ENCODE results near the gene FAM210B.
"Not testable (repeated sequence)": the region's sequence is repeated elsewhere in the genome, so short reads cannot be mapped to it uniquely, and the experiment has no call there.

Gene FAM210B

DNA sequence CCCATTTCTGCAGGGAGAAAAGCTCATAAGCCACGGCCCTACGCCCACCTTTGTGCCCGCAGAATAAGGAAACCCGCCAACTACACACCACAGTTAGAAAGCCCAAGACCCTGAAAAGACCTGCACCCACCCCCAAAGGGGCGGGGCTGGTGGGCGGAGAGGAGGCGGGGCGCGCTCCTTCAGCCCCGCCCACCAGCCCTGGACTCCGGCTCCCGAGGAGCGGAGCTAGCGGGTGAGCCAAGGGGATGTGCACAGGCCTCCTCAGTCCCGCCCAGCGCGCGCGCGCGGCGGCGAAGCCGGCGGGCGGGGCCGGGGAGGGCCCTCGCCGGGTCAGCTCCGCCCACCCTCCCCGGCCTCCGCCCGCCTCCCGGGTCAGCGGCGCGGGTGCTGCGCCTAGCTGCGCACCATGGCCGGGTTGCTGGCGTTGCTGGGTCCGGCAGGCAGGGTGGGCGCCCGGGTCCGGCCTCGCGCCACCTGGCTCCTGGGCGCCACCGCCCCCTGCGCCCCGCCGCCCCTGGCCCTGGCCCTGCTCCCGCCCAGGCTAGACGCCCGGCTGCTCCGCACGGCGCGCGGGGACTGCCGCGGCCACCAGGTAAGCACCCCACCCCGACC lies at the start of gene FAM210B:
Gene FAM210B (plus strand): TSS at position 375 of the 612 bp plus-strand sequence. CDS start 32 bp downstream, at position 407.
- DNase-seq: peak; percentile 94

DNA sequence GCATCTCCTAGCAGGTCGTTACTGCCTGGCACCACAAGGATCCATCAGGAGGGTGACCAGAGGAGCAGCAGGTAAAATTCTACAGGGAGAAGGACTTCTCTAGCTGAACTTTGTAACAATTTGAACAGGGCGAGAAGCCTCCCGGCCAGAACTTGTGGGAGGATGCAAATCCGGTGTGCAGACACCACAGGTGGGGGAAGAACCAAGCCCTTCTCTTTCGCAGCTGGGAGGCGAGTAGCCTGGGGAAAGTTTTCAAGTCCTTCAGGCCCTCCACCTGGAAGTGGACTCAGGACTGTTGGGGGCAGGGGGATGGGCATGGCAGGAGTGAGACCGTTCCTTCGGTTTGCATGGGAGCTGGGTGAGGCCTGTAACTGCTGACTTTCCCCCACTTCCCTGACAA lies 42.7 kb upstream of the FAM210B start:
- no peak for DNase-seq

- DNase-seq: no peak
These were observed 42.3 kb upstream of the FAM210B start for GRCh38 chr20:56316483-56316882.

- DNase-seq: no peak
These were observed 36.1 kb upstream of the FAM210B start for GRCh38 chr20:56322681-56323080.

- no peak for DNase-seq
These were observed 35.6 kb upstream of the FAM210B start for GRCh38 chr20:56323206-56323605.

DNA sequence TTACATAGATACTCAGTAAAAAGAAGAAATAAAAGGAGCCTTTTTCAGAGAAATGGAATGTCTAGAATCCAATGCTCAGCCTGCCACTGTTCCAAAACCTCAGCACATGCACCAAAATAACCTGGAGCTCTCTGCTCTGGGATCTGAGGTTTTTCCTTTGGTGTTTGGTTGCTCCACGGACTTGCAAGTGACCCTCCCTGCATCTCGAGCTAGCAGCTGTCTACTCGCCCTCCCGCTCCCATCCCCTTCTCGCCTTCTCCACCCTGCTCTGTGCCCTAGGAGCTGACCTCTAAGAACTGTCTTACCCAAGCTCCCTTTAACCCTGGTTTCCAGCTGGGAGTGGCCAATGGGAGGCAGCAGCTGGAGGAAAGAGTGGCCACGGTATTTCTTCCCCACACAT lies 35.1 kb upstream of the FAM210B start:
- DNase-seq: no peak

DNA sequence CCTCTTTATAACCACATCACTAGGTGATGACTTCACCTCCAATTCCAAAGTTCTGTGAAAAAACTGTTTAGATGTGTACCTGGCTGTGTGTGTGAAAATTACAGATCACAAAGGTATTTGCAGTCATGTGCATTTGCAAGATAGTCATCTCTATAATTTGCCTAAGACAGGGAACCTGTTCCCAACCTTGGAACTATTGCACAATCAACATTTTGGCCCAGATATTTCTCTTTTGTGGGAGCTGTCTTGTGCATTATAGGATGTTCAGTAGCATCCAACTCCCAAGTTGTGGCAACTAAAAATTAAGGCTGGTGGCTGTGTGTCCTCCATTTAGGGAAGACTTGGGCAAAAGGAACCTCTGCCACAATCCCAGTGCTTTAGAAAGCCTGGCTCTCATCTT lies 34.0 kb upstream of the FAM210B start:
- no peak for DNase-seq

DNA sequence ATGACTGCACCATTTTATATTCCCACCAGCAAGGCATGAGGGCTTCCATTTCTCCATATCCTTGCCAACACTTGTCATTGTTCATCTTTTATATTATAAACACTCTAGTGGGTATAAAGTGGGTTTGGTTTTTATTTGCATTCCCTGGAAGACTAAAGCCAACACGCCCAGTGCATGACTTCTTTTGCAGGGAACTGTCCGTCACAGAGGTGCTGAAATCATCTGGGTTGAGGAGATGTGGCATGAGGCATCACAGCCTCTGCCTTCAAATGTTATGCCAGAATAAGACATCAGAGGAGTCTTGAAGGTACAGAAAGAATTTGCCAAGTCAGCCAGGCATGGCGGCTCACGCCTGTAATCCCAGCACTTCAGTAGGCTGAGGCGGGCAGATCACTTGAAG lies 29.9 kb upstream of the FAM210B start:
- DNase-seq: no peak

DNA sequence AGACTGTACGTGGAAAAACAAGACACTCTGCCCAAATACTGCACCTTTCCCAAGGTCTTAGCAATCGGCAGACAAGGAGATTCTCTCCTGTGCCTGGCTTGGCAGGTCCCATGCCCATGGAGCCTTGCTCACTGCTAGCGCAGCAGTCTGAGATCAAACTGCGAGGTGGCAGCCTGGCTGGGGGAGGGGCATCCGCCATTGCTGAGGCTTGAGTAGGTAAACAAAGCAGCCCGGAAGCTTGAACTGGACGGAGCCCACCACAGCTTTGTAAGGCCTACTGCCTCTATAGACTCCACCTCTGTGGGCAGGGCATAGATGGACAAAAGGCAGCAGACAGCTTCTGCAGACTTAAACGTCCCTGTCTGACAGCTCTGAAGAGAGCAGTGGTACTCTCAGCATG lies 22.1 kb upstream of the FAM210B start:
- DNase-seq: not testable (repeated sequence)

DNA sequence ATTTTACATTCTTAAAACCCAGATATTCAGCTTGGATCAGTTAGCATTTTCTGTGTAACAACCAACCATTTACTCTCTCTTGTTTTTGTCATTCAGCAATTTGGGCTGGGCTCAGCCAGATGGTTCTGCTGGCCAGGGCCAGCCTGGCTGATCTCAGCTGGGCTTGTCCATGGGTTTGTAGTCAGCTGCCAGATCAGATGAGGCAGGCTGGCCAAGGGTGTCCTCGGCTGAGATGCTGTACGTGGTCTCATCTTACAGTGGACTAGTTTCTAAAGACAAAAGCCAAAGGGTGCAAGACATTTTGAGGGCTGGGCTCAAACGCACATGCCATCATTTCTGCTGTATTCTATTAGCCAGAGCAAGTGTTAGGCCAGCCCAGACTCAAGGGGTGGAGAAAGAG lies 16.0 kb upstream of the FAM210B start:
- DNase-seq: no peak

DNA sequence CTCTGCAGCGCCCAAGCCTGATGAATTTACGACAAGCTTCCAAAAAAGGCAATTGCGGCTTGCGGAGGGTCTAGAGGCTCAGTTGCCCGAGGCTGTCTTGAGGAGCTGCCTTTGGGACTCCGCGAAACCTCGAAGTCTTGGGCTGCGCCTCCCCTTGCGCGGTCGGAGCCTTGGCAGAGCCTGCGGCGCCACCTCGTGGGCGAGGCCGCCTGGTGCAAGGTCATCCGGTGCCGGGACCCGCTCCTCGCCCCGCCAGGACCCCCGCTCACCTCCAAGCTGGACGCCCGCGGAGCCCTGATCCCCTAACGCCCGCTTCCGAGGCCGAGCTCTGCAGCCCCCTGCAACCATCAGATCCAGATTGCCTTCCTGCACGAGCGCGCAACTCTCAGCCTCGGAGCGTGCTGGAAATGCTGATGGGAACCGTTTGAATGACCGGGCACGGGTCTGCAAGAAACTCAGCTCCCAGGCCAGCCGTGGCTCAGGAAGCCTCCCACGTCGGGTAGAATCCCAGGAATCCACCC lies 14.9 kb upstream of the FAM210B start:
- DNase-seq: peak; percentile 24

- no peak for DNase-seq
These were observed 12.9 kb upstream of the FAM210B start for GRCh38 chr20:56345911-56346310.

DNA sequence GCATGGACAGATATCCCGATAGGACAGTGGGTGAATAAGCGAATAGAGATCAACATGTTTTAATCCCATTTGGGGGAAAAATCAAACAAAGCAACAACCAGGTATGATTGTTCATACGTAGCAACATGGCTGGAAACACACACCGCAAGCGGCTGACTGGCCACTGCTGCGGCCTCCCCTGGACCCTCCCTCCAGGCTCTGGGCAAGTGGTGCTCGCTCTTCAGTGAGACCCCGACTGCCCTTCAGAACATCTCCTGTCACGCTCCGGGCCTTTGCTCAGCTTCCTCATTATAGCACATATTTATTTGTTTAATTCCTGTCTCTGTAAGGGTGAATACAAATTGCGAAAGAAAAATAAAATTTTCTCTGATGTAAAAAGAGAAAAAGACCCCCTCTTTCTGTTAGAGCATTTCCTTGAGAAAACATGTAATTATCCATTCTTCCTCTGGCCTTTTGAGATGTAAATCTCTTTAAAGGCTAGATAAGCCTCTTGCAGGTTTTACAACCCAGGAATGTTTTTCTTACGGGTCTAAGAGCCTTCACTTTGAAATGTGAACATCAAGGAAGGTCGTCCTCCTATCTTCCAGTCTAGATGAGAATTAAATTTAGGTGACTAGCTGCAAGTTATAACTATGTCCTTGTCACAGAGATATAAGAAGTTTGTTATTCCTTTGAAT lies 11.0 kb upstream of the FAM210B start:
- DNase-seq: no peak

DNA sequence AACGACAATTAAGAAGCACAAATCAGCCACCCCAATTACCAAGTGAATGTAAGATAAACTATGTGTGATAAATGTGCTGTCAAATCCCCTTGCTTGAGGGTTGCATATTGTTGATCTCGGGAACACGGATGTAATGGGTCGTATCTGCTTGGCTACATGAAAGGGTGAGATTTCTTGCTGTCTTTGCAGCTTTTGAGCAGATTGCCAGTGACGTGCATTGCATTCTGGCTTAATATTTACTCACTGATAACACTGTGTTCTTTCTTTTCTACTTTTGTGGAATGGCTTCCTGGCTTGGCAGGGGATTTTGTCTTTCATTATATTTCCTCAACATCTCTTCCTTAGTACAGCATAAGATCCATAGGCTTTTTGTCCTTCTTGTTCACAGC lies 10.5 kb upstream of the FAM210B start:
- peak; percentile 12 for DNase-seq

DNA sequence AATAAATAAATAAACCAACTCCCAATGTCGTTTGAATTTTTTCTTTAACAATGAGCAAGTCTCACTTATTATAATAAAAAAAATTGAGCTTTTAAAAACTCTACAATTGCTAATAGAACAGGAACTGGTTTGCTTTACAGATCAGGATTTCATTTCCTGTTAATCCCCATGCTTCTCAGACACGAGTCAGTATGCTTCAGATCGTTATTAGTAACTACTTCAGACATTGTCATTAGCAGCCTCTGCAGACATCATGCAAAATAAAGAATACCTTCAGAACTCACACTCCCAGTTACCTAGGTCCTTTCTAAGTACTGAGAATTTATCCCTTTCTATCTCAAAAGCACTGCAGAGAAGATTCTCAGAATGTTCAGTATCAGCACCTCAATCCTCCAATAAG lies 10.0 kb upstream of the FAM210B start:
- no peak for DNase-seq

DNA sequence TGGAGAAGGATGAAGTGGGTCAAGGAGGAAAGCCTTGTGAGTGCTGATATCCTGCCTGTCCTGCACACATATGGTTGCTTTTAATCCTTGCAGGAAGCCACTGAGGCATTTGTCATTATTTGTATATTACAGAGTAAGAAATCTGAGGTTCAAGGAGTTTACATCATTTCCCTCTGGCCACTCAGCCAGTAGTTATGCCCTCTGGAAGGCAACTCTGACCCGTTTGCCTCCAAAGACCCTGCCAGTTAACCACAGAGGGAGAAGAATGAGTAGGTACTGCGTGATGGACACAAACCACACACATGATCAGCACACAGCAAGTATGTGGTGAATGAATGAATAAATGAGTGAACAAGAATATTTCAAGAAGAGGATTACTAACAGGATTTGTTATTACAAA lies 7.9 kb upstream of the FAM210B start:
- no peak for DNase-seq

DNA sequence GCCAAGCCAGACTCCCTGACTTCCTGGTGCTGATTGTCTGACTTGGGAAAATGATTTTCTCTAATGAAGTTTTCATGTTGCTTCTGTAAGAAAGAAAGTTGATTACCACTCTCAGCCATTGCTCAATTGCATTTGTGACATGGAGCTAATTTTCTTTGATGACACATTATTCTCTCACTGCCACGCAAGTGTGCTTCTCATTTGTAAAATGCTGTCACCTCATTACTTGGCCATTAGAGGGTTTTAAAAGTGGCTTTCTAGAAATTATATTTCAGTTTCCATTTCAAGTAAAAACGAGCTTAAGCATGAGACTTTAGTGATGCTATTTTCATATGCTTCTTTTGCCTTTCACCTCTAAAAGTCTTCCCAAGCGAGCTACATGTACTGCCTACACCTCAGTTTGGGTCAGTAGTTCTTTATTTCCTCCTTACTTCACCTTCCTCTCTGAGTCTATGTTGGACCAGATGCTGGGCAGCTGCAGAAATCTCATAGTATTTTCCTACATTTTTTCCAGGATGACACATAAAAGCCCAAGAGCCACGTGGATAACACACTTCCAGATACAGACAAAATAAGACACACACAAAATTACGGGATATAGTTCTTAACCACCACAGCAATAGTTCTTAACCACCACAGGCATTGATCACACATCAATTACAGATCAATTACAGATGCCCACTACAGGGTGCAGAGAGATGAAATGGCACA lies 6.3 kb upstream of the FAM210B start:
- DNase-seq: no peak

DNA sequence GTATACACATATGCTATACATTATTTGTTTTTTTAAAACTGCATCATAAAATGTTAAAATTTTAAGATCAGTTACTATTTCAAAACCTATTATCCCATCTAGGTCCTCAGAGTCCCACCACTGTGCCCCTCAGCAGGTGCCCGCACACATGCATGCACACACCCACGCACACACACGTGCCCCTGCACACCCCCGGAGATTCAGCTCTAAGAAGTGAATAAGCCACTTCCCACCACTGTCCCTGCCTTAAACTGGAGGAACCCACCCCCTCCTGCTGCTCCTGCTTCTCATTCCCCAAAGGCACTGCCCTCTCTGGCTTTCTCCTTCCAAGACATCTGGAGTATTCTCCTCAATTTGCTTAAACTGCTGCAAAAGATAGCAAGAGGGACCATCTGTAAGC lies 5.4 kb upstream of the FAM210B start:
- no peak for DNase-seq

DNA sequence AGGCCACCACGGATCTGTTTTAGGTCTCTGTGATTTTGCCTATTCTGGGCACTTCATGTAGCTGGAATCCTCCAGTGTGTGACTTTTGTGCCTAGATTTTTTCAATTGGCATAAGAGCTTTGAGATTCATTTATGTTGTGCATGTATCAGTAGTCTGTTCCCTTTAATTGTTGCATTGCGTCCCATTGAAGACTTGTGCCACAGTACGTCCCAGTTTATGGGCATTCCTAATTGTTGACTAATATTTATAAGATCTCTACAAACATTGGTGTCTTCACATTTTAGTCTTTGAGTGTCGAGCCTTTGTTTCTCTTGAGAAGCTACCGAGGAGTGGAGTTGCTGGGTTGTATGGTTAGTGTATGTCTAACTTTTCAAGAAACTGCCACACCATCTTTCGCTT lies 704 bp upstream of the FAM210B start:
- peak; percentile 22 for DNase-seq

GRCh38 chr20:56359212-56360132 lies 698 bp downstream of the FAM210B start:
- DNase-seq: peak; percentile 54

GRCh38 chr20:56360133-56360907 lies 1.5 kb downstream of the FAM210B start:
- no peak for DNase-seq

DNA sequence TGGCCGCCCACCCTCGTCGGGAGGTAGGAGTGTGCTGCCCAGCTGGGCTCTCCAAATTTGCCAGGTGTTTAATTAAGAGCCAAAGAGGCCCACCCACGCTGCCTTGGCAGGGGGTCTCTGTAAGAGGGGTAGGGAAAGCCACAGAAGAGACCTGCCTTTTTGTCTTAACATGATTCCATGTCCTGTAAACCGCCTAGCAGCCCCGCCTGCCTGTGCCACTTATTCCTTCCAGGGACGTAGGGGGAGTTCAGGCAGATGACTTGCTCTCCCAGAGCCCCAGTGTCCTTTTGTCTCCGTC lies 2.1 kb downstream of the FAM210B start:
- DNase-seq: no peak

All from DMS53 (cell line).